Esophagus muscularis mucosa (tissue), 4 donors: Measurements from ENCODE around the gene CEP104. TPM values are rescaled to one million over a fixed set of nuclear protein-coding genes. Genes with fewer than 3 reads are reported as not detected.

Experiments used
- DNase-seq: peaks from one replicate; pipeline ENCODE4 v3.0.0-alpha.2; 2017; ENCODE audit errors: extremely low spot score
- H3K27ac ChIP-seq, 4 donors: fragments of 200-600 bp; sonication (generic); replicated peaks in 1 of 4; 1 replicate in 3 of 4; 2 replicates in 1 of 4; pipeline ENCODE4 v1.5.1; 2016 to 2019; ENCODE audit warnings: mild to moderate bottlenecking in 1 of 4
- H3K27me3 ChIP-seq, 4 donors: fragments of 200-600 bp; sonication (generic); one replicate each; pipeline versions ENCODE4 v1.5.1 to v1.6.0; 2016 to 2019
- H3K36me3 ChIP-seq, 4 donors: fragments of 200-600 bp; sonication (generic); one replicate each; pipeline ENCODE4 v1.5.1; 2016 to 2019
- H3K4me1 ChIP-seq, 4 donors: fragments of 200-600 bp; sonication (generic); one replicate each; pipeline ENCODE4 v1.5.1; 2016 to 2019
- H3K4me3 ChIP-seq, 4 donors: fragments of 200-600 bp; sonication (generic); 1 replicate in 2 of 4; 2 replicates in 2 of 4; pipeline ENCODE4 v1.5.1; 2016 to 2019; ENCODE audit warnings: mild to moderate bottlenecking in 4 of 4, moderate library complexity in 1 of 4
- H3K9me3 ChIP-seq, 4 donors: fragments of 200-600 bp; sonication (generic); 1 replicate in 3 of 4; 2 replicates in 1 of 4; pipeline ENCODE4 v1.5.1; 2016 to 2019
- CTCF ChIP-seq, 3 experiments: fragments of 200-600 bp in 2 of 3; fragments of 450-650 bp in 1 of 3; sonication (generic) in 2 of 3; IDR thresholded peaks; one replicate each; pipeline ENCODE4 v1.5.1; 2017 to 2019; ENCODE audit warnings: antibody characterized with exemption in 3 of 3, mild to moderate bottlenecking in 2 of 3, moderate library complexity in 1 of 3
- EP300 ChIP-seq: sonication (generic); formaldehyde crosslinking; IDR thresholded peaks from one replicate; pipeline ENCODE4 v1.6.1; 2017; ENCODE audit warnings: antibody characterized with exemption
- POLR2A ChIP-seq: fragments of 450-650 bp; IDR thresholded peaks from one replicate; pipeline ENCODE4 v1.6.1; 2017; ENCODE audit warnings: antibody characterized with exemption, moderate library complexity, mild to moderate bottlenecking, low read depth
- POLR2AphosphoS5 ChIP-seq, 2 donors: sonication (generic); formaldehyde crosslinking; IDR thresholded peaks; one replicate each; pipeline ENCODE4 v1.6.1; 2017; ENCODE audit warnings: antibody characterized with exemption in 2 of 2
- WGBS: methylation state at CpG from one replicate; pipeline ENCODE4 v1.1.5; 2018; 5-methylcytosine and 5-hydroxymethylcytosine counted together
- intact Hi-C: fragments of 100-400 bp; cut with DNase I; formaldehyde crosslinking; loops from one replicate; pipeline ENCODE4 v1.15.1; 2023
- total RNA-seq, 4 donors: library from RNA; depleted of rRNA; stranded (reverse); fragments of >200 nt; gene quantifications; one replicate each; pipeline versions ENCODE4 v1.1.0 to v1.2.1, GENCODE V29; 2016

The CEP104 gene
- total RNA-seq, 4 donors from 2014 or later: 42.7 to 84.2 (median 69.8) TPM

- no peak for TF ChIP-seq CTCF (IDR thresholded peaks at IDR 0.05)
- TF ChIP-seq POLR2A: no peak
- TF ChIP-seq EP300: no peak
- TF ChIP-seq POLR2AphosphoS5 (IDR thresholded peaks at IDR 0.05): no peak
- Histone ChIP-seq H3K4me3 (no peak overlapping the region), H3K27me3 (no peaks in the 10 kb centered on the region), H3K27ac (no peak overlapping the region), H3K4me1 (no peaks in the 10 kb centered on the region), H3K9me3 (peaks cover 0 to 16% (median 11%) of the 10 kb centered on the region in 4 donors), H3K36me3 (peaks cover 24 to 96% (median 71%) of the 10 kb centered on the region in 4 donors)
- no peak for DNase-seq
- WGBS: 77% methylated on average over 4 of the region's 5 CpGs
- intact Hi-C loops: no loop called here
Measured at GRCh38 chr1:3881193-3881480, 24.1 kb upstream of the CEP104 start.

- intact Hi-C loops: no loop called here
- no peak for DNase-seq
Measured at GRCh38 chr1:3880429-3881192, 23.6 kb upstream of the CEP104 start.

DNA sequence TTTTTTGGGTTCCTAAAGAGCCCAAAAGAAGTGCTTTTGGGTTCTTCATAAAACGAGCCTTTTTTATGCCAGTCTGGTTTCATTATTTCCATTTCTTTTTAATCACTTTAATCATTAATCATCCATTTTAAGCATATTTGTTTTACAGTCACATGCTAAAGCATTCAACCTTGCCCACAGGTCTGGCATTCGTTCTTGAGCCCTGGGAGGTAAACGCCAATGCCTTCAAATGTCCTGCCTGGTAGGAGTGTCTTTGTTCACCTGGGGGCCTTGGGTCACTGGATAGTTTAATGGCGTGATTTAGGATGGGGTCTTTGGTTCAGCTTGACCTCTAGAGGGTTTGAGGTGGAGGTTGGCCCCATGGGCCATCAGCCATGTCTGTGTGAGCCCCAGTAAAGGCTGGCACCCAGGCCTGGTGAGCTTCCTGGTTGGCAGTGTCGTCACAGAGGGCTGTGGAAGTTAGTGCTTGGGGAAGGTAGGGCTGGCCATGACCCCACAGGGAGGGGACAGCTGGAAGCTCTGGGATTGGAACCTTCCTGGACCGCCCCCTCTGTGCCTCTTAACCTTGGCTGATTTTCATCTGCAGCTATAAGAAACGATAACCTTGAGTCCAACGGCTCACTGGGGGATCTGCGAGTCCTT is 22.9 kb upstream of the CEP104 start:
- Histone ChIP-seq H3K9me3 (peaks cover 0 to 16% (median 11%) of the 10 kb centered on the region in 4 donors), H3K36me3 (peaks cover 26 to 96% (median 75%) of the 10 kb centered on the region in 4 donors), H3K27ac (no peak overlapping the region), H3K4me3 (no peak overlapping the region), H3K27me3 (no peaks in the 10 kb centered on the region), H3K4me1 (no peaks in the 10 kb centered on the region)
- 92% methylated on average over 8 of the region's 9 CpGs for WGBS
- DNase-seq: no peak
- no peak for TF ChIP-seq POLR2A
- no peak for TF ChIP-seq POLR2AphosphoS5 (IDR thresholded peaks at IDR 0.05)
- no peak for TF ChIP-seq CTCF (IDR thresholded peaks at IDR 0.05)
- TF ChIP-seq EP300: no peak
- intact Hi-C loops: no loop called here

More at GRCh38 chr1:3880429-3881192, 23.6 kb upstream of the CEP104 start:
- Histone ChIP-seq H3K4me1 (no peaks in the 10 kb centered on the region), H3K27ac (no peak overlapping the region), H3K4me3 (no peak overlapping the region), H3K9me3 (peaks cover 0 to 16% (median 11%) of the 10 kb centered on the region in 4 donors), H3K36me3 (peaks cover 22 to 96% (median 71%) of the 10 kb centered on the region in 4 donors), H3K27me3 (no peaks in the 10 kb centered on the region)
- TF ChIP-seq CTCF (IDR thresholded peaks at IDR 0.05) (no peak), EP300 (no peak), POLR2A (no peak), POLR2AphosphoS5 (IDR thresholded peaks at IDR 0.05) (no peak)
- 88% methylated on average over 20 of the region's 20 CpGs for WGBS

DNA sequence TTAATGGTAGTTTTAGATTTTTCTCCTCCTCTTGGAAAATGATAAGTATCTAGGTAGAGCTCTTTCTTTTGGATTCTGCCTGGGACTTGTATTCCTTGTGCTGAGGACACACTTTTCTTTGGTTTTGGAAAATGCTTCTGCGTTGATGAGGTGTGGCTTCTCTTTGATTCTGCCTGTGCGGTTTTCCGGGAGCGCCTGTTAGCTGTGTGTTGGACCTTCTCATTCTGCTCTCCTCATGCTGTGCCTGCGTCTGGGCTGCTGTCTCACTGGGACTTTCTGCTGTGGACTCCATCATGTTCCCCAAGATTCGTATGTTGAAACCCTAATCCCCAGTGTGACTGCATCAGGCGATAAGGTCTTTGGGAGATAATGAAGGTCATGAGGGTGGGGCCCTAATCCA is 22.1 kb upstream of the CEP104 start:
- no peak for DNase-seq

More for the DNA sequence above, 22.1 kb upstream of the CEP104 start:
- Histone ChIP-seq H3K9me3 (peaks cover 0 to 16% (median 11%) of the 10 kb centered on the region in 4 donors), H3K4me1 (no peaks in the 10 kb centered on the region), H3K27ac (no peak overlapping the region), H3K27me3 (no peaks in the 10 kb centered on the region), H3K36me3 (peaks cover 28 to 94% (median 74%) of the 10 kb centered on the region in 4 donors), H3K4me3 (no peak overlapping the region)
- intact Hi-C loops: no loop called here
- WGBS: 95% methylated on average over 7 of the region's 7 CpGs
- TF ChIP-seq POLR2AphosphoS5 (IDR thresholded peaks at IDR 0.05) (no peak), POLR2A (no peak), EP300 (no peak), CTCF (IDR thresholded peaks at IDR 0.05) (no peak)
